Right ventricle myocardium inferior (tissue), 1 donor: Measurements from ENCODE around the gene RXRA. TPM values are rescaled to one million over a fixed set of nuclear protein-coding genes. Genes with fewer than 3 reads are reported as not detected.

Source experiments
- ATAC-seq: fragments of 200-7000 bp; cut with Tn5 transposase; one replicate; pipeline ENCODE4 v1.9.1; 2020; ENCODE audit warnings: mild to moderate bottlenecking, moderate library complexity
- DNase-seq: peaks from one replicate; pipeline ENCODE4 v3.0.0; 2021; ENCODE audit errors: missing footprints
- intact Hi-C: fragments of 100-400 bp; cut with DNase I; formaldehyde crosslinking; loops from one replicate; pipeline ENCODE4 v1.11.0; 2022
- total RNA-seq: library from RNA; stranded (reverse); fragmentation: NEBNext Ultra II Directional; extraction: Animal tissue kit (Norgen Biotek cat#: 25700); gene quantifications from one replicate; pipeline ENCODE4 v1.2.1, GENCODE V29; 2021
- donor health status: DM: no; HTN: yes; CAD: no; lungs with severe emphysema.

The RXRA gene
- total RNA-seq, 1 donor from 2014 or later, result 91.1 TPM

GRCh38 chr9:134369416-134370212 lies 43.4 kb downstream of the RXRA start:
- DNase-seq (no peak), ATAC-seq (no peak)
- intact Hi-C loops, result loop anchor here (10.0 kb wide), 1 partner anchor 45 kb away; the partner anchor contains the start of gene RXRA

GRCh38 chr9:134370213-134370492 lies 43.9 kb downstream of the RXRA start:
- DNase-seq (no peak), ATAC-seq (no peak)
- intact Hi-C loops, result loop anchor here (10.0 kb wide), 1 partner anchor 45 kb away; the partner anchor contains the start of gene RXRA

- DNase-seq (no peak), ATAC-seq (no peak)
- intact Hi-C loops, result loop anchor here (10.0 kb wide), 1 partner anchor 46 kb away; the partner anchor contains the start of gene RXRA
Observed at GRCh38 chr9:134370638-134371037, 44.4 kb downstream of the RXRA start.

GRCh38 chr9:134371731-134372130 lies 45.5 kb downstream of the RXRA start:
- intact Hi-C loops, result loop anchor here (2.0 to 10.0 kb wide), 2 partner anchors 31 to 47 kb away; partner anchors contain the start of gene RXRA
- DNase-seq (peak; percentile 94), ATAC-seq (peak; percentile 22)

GRCh38 chr9:134372581-134373267 lies 46.5 kb downstream of the RXRA start:
- intact Hi-C loops, result loop anchor here (2.0 to 10.0 kb wide), 2 partner anchors 32 to 48 kb away; partner anchors contain the start of gene RXRA
- DNase-seq (peak; percentile 93), ATAC-seq (no peak)

- intact Hi-C loops, result loop anchor here (2.0 to 10.0 kb wide), 2 partner anchors 32 to 48 kb away; partner anchors contain the start of gene RXRA
- DNase-seq (no peak), ATAC-seq (no peak)
Observed at GRCh38 chr9:134373269-134373668, 47.0 kb downstream of the RXRA start.

GRCh38 chr9:134373953-134374300 lies 47.7 kb downstream of the RXRA start:
- no peak for ATAC-seq
- intact Hi-C loops, result loop anchor here (2.0 to 10.0 kb wide), 2 partner anchors 33 to 49 kb away; partner anchors contain the start of gene RXRA
- DNase-seq, result no peak

GRCh38 chr9:134374301-134375010 lies 48.2 kb downstream of the RXRA start:
- ATAC-seq (peak; percentile 1), DNase-seq (peak; percentile 81)
- intact Hi-C loops, result loop anchor here (5.0 to 10.0 kb wide), 2 partner anchors 50 to 63 kb away; partner anchors contain the start of gene RXRA

- DNase-seq, result peak; percentile 87
- intact Hi-C loops, result loop anchor here (5.0 to 10.0 kb wide), 2 partner anchors 50 to 62 kb away; partner anchors contain the start of gene RXRA
- ATAC-seq, result peak; percentile 66
Observed at GRCh38 chr9:134375011-134375390, 48.7 kb downstream of the RXRA start.

- DNase-seq (peak; percentile 81), ATAC-seq (peak; percentile 47)
- intact Hi-C loops, result loop anchor here (2.0 to 10.0 kb wide), 3 partner anchors 31 to 62 kb away; partner anchors contain the start of gene RXRA
Observed at GRCh38 chr9:134375430-134376385, 49.5 kb downstream of the RXRA start.

- intact Hi-C loops, result loop anchor here (2.0 to 10.0 kb wide), 3 partner anchors 30 to 61 kb away; partner anchors contain the start of gene RXRA
- ATAC-seq (peak; percentile 8), DNase-seq (no peak)
Observed at GRCh38 chr9:134376386-134377142, 50.3 kb downstream of the RXRA start.

GRCh38 chr9:134377143-134377484 lies 50.9 kb downstream of the RXRA start:
- ATAC-seq (no peak), DNase-seq (no peak)
- intact Hi-C loops, result loop anchor here (2.0 to 10.0 kb wide), 3 partner anchors 30 to 60 kb away; partner anchors contain the start of gene RXRA

- ATAC-seq, result no peak
Observed at GRCh38 chr9:134377976-134378375, 51.7 kb downstream of the RXRA start.

GRCh38 chr9:134378901-134379338 lies 52.7 kb downstream of the RXRA start:
- ATAC-seq, result peak; percentile 31
- no peak for DNase-seq
- intact Hi-C loops, result loop anchor here (5.0 to 10.0 kb wide), 2 partner anchors 54 to 58 kb away; partner anchors contain the start of gene RXRA

More at GRCh38 chr9:134377976-134378375, 51.7 kb downstream of the RXRA start:
- intact Hi-C loops, result loop anchor here (2.0 to 10.0 kb wide), 3 partner anchors 29 to 59 kb away; partner anchors contain the start of gene RXRA
- peak; percentile 89 for DNase-seq

- ATAC-seq (no peak), DNase-seq (no peak)
- intact Hi-C loops, result loop anchor here (5.0 to 10.0 kb wide), 2 partner anchors 55 to 57 kb away; partner anchors contain the start of gene RXRA
Observed at GRCh38 chr9:134379831-134380365, 53.6 kb downstream of the RXRA start.

GRCh38 chr9:134380542-134381271 lies 54.5 kb downstream of the RXRA start:
- intact Hi-C loops, result no loop called here
- DNase-seq (no peak), ATAC-seq (no peak)
